ENCODE results near the gene RELL2. TPM values are rescaled to one million over a fixed set of nuclear protein-coding genes. Genes with fewer than 3 reads are reported as not detected.

Gene RELL2
- total RNA-seq, 1 experiment from 2014 or later, result 8.7 TPM

DNA sequence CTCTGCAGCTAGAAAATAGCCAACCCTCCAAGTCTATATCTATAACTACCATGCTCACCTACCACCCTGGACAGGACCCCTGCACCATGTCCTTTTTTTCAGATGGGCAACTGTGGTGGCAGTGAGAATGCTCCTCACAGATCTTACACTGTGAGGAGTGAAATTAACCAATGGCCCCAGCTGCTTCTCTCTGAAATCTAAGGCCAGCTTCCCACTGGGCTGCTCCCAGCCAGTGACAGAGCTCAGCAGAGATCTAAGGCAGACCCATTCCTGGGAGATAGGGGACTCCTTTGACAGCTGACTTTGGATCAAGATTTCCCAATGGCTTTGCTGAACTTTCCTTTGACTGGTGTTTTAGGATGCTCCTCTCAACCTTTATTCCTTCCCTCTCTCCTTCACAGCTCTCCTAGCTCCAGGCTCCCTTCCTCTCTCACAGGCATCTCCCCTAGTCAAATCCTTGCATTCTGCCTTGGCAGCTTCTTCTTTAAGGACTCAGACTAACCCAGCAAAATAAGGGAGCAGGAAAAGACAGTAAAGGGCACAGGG is 46.9 kb downstream of the RELL2 start:
- CTCF ChIA-PET, result interaction anchor here (0.8 to 1.5 kb wide), 4 partner anchors 8 to 286 kb away, joined by 3 to 6 read pairs (median 3); partner anchors contain the start of gene RNF14
- no peaks in the 10 kb centered on the region for H3K27me3 ChIP-seq (ENCODE audit: insufficient read depth, low read length)
- H3K9me3 ChIP-seq (ENCODE audit: control insufficient read depth in 1 of 2, insufficient read depth in 1 of 2, low read depth in 1 of 2, low read length in 2 of 2), result no peaks in the 10 kb centered on the region
- H3K36me3 ChIP-seq (ENCODE audit: control insufficient read depth in 1 of 2, insufficient read depth in 2 of 2, low read length in 2 of 2), result no peaks in the 10 kb centered on the region
- DNase-seq (ENCODE audit: low read depth, low spot score), result no peak
- no peak for TF ChIP-seq SP1 (IDR thresholded peaks at IDR 0.05; ENCODE audit: low read depth)
- no peak for TF ChIP-seq ZFX (IDR thresholded peaks at IDR 0.05)
- TF ChIP-seq ZNF274 (IDR thresholded peaks at IDR 0.05; ENCODE audit: low read depth, low read length), result no peak
- TF ChIP-seq POLR2A (IDR thresholded peaks at IDR 0.05; ENCODE audit: borderline replicate concordance, extremely low read depth, insufficient read depth, insufficient read length), result no peak
- no peak for TF ChIP-seq SIN3A (IDR thresholded peaks at IDR 0.05; ENCODE audit: low read depth)
- TF ChIP-seq ELF1 (IDR thresholded peaks at IDR 0.05; ENCODE audit: borderline replicate concordance, low read depth), result no peak
- no peak for TF ChIP-seq EZH2 (IDR thresholded peaks at IDR 0.05)
- no peak for TF ChIP-seq POLR2AphosphoS5 (IDR thresholded peaks at IDR 0.05; ENCODE audit: low read depth, low read length)
- TF ChIP-seq, protein P1, sequence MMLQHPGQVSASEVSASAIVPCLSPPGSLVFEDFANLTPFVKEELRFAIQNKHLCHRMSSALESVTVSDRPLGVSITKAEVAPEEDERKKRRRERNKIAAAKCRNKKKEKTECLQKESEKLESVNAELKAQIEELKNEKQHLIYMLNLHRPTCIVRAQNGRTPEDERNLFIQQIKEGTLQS (IDR thresholded peaks at IDR 0.05), result no peak
- no peak for ATAC-seq
- no peak overlapping the region for H3K9ac ChIP-seq (ENCODE audit: low read length)
- H3K9me2 ChIP-seq (ENCODE audit: insufficient read depth), result no peaks in the 10 kb centered on the region
- no peak overlapping the region for H3K4me2 ChIP-seq (ENCODE audit: low read length)
- BruUV-seq (replicated peaks), result no TSS peak
- intact Hi-C loops (cut with micrococcal nuclease), result no loop called here
- H3K79me2 ChIP-seq (ENCODE audit: insufficient read depth, low read length), result no peaks in the 10 kb centered on the region; the same call in 1 of the 2 replicates
- RAD21 ChIA-PET (ENCODE audit: low non-redundant PET in 1 of 2, low total read pairs in 2 of 2, uncharacterized antibody in 2 of 2, unreplicated experiment in 2 of 2), result no interaction called here
- no peak overlapping the region for H3K27ac ChIP-seq (ENCODE audit: low read depth, low read length)
- POLR2A ChIA-PET, result interaction anchor here (0.7 kb wide), 1 partner anchor 14 kb away, joined by 3 read pairs; no protein-coding TSS in a partner anchor
- peaks cover 18 to 30% of the 10 kb centered on the region in 2 experiments for H3K4me1 ChIP-seq (ENCODE audit: control insufficient read depth in 1 of 2, insufficient read depth in 2 of 2, low read length in 2 of 2)
- H4K20me1 ChIP-seq (ENCODE audit: insufficient read depth), result no peaks in the 10 kb centered on the region
- no peak overlapping the region for H2AFZ ChIP-seq (ENCODE audit: low read depth, low read length, poor library complexity, severe bottlenecking)
- H3K4me3 ChIP-seq (replicated peaks in 1 of 2; ENCODE audit: low read depth in 1 of 2, low read length in 2 of 2), result no peak overlapping the region

DNA sequence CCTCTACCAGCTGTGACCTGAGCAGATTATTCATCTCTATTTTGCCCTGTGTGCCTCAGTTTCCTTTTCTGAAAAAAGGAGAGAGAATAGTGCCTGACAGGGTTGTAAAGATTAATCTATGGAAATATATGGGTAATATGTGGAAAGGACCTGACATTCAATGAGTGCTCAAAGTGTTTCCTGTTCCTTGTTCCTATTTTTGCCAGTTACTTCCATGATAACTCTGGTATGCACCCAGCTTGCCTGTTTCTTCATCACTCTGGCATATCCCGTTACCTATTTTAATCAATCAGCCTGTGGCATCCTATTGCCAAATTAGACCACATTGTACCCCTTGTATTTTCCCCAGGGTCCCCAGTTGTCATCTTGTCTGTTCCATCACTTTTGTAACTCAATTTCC is 48.8 kb downstream of the RELL2 start:
- Histone ChIP-seq H3K27ac (ENCODE audit: low read depth, low read length) (no peak overlapping the region), H3K36me3 (ENCODE audit: control insufficient read depth in 1 of 2, insufficient read depth in 2 of 2, low read length in 2 of 2) (no peaks in the 10 kb centered on the region), H3K27me3 (ENCODE audit: insufficient read depth, low read length) (no peaks in the 10 kb centered on the region), H3K4me1 (ENCODE audit: control insufficient read depth in 1 of 2, insufficient read depth in 2 of 2, low read length in 2 of 2) (peaks cover 16 to 27% of the 10 kb centered on the region in 2 experiments), H2AFZ (ENCODE audit: low read depth, low read length, poor library complexity, severe bottlenecking) (no peak overlapping the region), H3K9me2 (ENCODE audit: insufficient read depth) (no peaks in the 10 kb centered on the region), H3K79me2 (ENCODE audit: insufficient read depth, low read length) (no peaks in the 10 kb centered on the region; the same call in 1 of the 2 replicates), H3K9me3 (ENCODE audit: control insufficient read depth in 1 of 2, insufficient read depth in 1 of 2, low read depth in 1 of 2, low read length in 2 of 2) (no peaks in the 10 kb centered on the region), H3K9ac (ENCODE audit: low read length) (no peak overlapping the region), H3K4me3 (replicated peaks in 1 of 2; ENCODE audit: low read depth in 1 of 2, low read length in 2 of 2) (no peak overlapping the region), H3K4me2 (ENCODE audit: low read length) (no peak overlapping the region), H4K20me1 (ENCODE audit: insufficient read depth) (no peaks in the 10 kb centered on the region)
- POLR2A ChIA-PET, result no interaction called here
- CTCF ChIA-PET, result no interaction called here
- BruUV-seq (replicated peaks), result no TSS peak
- intact Hi-C loops (cut with micrococcal nuclease), result no loop called here
- RAD21 ChIA-PET (ENCODE audit: low non-redundant PET in 1 of 2, low total read pairs in 2 of 2, uncharacterized antibody in 2 of 2, unreplicated experiment in 2 of 2), result no interaction called here
- ATAC-seq (no peak), DNase-seq (ENCODE audit: low read depth, low spot score) (no peak)
- TF ChIP-seq, protein P1 (IDR thresholded peaks at IDR 0.05), result no peak
- no peak for TF ChIP-seq EGR1 (IDR thresholded peaks at IDR 0.05; ENCODE audit: low read depth)
- TF ChIP-seq RAD21 (IDR thresholded peaks at IDR 0.05; ENCODE audit: low read depth), result no peak
- TF ChIP-seq SRF (IDR thresholded peaks at IDR 0.05; ENCODE audit: low read depth), result no peak
- TF ChIP-seq CEBPB (IDR thresholded peaks at IDR 0.05; ENCODE audit: low read depth), result no peak
- TF ChIP-seq JUND (IDR thresholded peaks at IDR 0.05), result no peak

Measured in HCT116 (cell line).